NCI-H2227 (cell line): ENCODE results near the gene CEACAM3.
A peak's percentile ranks its signal among the peaks of the same experiment; 100 is the strongest.

Source experiments
- DNase-seq: peaks from one replicate; lab custom pipeline; 2025; ENCODE audit not compliant: unreplicated experiment; lab: John Stamatoyannopoulos, UW

The CEACAM3 gene

GRCh38 chr19:41792513-41793413 is 3.6 kb upstream of the CEACAM3 start:
- peak; percentile 46 for DNase-seq

GRCh38 chr19:41793414-41793727 is 3.0 kb upstream of the CEACAM3 start:
- DNase-seq: no peak

- peak; percentile 79 for DNase-seq
These were observed 1.3 kb upstream of the CEACAM3 start for GRCh38 chr19:41795031-41795461.

GRCh38 chr19:41796901-41797300 is 514 bp downstream of the CEACAM3 start:
- no peak for DNase-seq

GRCh38 chr19:41799444-41800000 is 3.1 kb downstream of the CEACAM3 start:
- no peak for DNase-seq

- no peak for DNase-seq
These were observed 4.6 kb downstream of the CEACAM3 start for GRCh38 chr19:41801031-41801430.

GRCh38 chr19:41801792-41802211 is 5.4 kb downstream of the CEACAM3 start:
- no peak for DNase-seq

- no peak for DNase-seq
These were observed 6.4 kb downstream of the CEACAM3 start for GRCh38 chr19:41802770-41803169.

- DNase-seq: no peak
These were observed 7.9 kb downstream of the CEACAM3 start for GRCh38 chr19:41804336-41804735.

GRCh38 chr19:41807176-41807575 is 10.8 kb downstream of the CEACAM3 start:
- DNase-seq: no peak

- DNase-seq: no peak
These were observed 12.5 kb downstream of the CEACAM3 start for GRCh38 chr19:41808663-41809566.

- DNase-seq: no peak
These were observed 13.9 kb downstream of the CEACAM3 start for GRCh38 chr19:41810301-41810700.

GRCh38 chr19:41811036-41811435 is 14.6 kb downstream of the CEACAM3 start:
- DNase-seq: no peak

GRCh38 chr19:41811981-41812380 is 15.6 kb downstream of the CEACAM3 start:
- no peak for DNase-seq

- no peak for DNase-seq
These were observed 17.5 kb downstream of the CEACAM3 start for GRCh38 chr19:41813911-41814310.

GRCh38 chr19:41815301-41815700 is 18.9 kb downstream of the CEACAM3 start:
- no peak for DNase-seq

GRCh38 chr19:41816761-41817160 is 20.4 kb downstream of the CEACAM3 start:
- DNase-seq: no peak

- DNase-seq: peak; percentile 85
These were observed 24.8 kb downstream of the CEACAM3 start for GRCh38 chr19:41821003-41821735.

GRCh38 chr19:41837981-41838708 is 41.8 kb downstream of the CEACAM3 start:
- DNase-seq: no peak

GRCh38 chr19:41839211-41839610 is 42.8 kb downstream of the CEACAM3 start:
- no peak for DNase-seq
